ENCODE measurements around the gene NDUFS1. TPM values are rescaled to one million over a fixed set of nuclear protein-coding genes. Genes with fewer than 3 reads are reported as not detected.
"Not testable (repeated sequence)": the region's sequence is repeated elsewhere in the genome, so short reads cannot be mapped to it uniquely, and the experiment has no call there.

NDUFS1 gene
- total and polyA plus RNA-seq, 5 experiments from 2014 or later: 34.3 to 69.9 (median 45.9) TPM

DNA sequence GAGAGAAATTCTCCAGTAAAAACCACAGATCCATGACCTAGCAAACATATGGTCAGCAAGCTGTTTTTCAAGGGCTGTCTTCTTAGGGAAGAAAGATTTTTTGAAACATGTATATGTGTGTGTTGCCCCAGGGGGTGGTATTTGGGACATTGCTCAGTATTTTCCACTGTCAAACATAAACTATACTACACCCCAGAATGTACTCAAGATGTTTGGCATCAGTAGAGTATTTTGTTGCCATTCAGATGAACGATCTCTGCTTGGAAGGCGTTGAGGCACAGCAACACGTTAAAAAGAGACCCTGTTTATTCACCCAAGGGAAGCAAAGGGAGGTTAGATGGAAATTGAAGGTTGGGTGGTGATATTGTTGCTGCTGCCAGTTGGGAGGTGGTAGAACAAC is 30.4 kb upstream of the NDUFS1 start:
- DNase-seq: no peak
- no peaks in the 10 kb centered on the region for H3K9me3 Mint-ChIP-seq
- POLR2A ChIA-PET: no interaction called here
- no peak overlapping the region for H3K4me3 Mint-ChIP-seq
- H3K4me1 Mint-ChIP-seq: no peaks in the 10 kb centered on the region
- no peak overlapping the region for H3K27ac Mint-ChIP-seq
- H3K27me3 Mint-ChIP-seq: peaks cover 4 to 13% (median 9%) of the 10 kb centered on the region in 5 donors
- H3K36me3 Mint-ChIP-seq: no peaks in the 10 kb centered on the region
- no peak for ATAC-seq

DNA sequence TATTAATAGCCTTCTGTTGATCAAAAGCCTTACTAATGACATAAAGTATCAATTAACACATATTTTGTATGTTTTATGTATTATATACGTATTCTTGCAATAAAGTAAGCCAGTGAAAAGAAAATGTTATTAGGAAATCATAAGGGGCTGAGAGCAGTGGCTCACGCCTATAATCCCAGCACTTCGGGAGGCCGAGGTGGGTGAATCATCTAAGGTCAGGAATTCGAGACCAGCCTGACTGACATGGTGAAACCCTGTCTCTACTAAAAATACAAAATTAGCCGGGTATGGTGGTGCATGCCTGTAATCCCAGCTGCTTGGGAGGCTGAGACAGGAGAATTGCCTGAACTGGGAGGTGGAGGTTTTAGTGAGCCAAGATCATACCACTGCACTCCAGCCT is 22.3 kb upstream of the NDUFS1 start:
- H3K27ac Mint-ChIP-seq, H3K4me1 Mint-ChIP-seq, DNase-seq, H3K9me3 Mint-ChIP-seq, H3K4me3 Mint-ChIP-seq, POLR2A ChIA-PET, H3K36me3 Mint-ChIP-seq, ATAC-seq: not testable (repeated sequence)
- H3K27me3 Mint-ChIP-seq: peaks cover 4 to 11% (median 9%) of the 10 kb centered on the region in 5 donors

DNA sequence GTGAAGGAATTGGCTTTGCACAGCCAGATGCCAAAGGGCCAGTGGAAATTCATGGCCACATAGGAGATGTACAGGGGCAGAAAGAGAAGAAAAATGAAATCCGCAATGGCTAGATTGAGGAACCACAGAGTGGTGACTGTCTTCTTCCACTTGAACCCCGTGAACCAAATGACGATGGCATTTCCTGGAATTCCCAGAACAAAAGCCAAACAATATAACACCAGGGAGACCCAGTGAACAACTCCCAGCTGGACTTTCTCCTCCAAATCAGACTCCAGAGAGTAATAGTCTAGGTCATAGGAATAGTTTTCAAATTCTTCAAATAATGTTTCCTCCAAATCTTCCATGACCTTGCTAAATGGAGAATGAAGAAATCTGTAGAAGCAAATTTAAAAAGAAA is 17.7 kb upstream of the NDUFS1 start:
- H3K27ac Mint-ChIP-seq: no peak overlapping the region
- H3K36me3 Mint-ChIP-seq: no peaks in the 10 kb centered on the region
- no peak for DNase-seq
- POLR2A ChIA-PET: no interaction called here
- H3K27me3 Mint-ChIP-seq: peaks cover under 1 to 11% (median 8%) of the 10 kb centered on the region in 5 donors
- no peaks in the 10 kb centered on the region for H3K9me3 Mint-ChIP-seq
- no peak for ATAC-seq
- peaks cover 0 to 2% (median 0%) of the 10 kb centered on the region in 4 donors for H3K4me1 Mint-ChIP-seq
- H3K4me3 Mint-ChIP-seq: no peak overlapping the region

DNA sequence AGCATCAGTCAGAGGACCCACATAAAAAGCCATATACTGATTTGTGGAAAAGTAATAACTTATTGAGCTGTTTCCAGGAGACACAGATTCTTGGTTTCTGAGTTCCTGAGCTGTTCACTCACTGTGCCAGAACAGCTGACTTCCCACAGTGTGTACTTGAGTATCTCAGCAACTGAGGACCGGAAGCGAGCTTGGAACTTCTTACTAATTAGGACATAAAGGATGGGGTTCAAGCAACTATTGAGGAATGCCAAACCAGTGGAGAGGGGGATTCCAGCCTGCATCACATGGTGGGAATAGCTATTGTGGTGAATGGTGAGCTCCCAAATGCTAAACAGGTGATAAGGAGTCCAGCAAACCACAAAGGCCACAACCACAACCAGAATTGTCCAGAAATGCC is 16.9 kb upstream of the NDUFS1 start:
- DNase-seq (no peak), ATAC-seq (no peak)
- Mint-ChIP-seq H3K36me3 (no peaks in the 10 kb centered on the region), H3K27ac (no peak overlapping the region), H3K9me3 (no peaks in the 10 kb centered on the region), H3K27me3 (peaks cover 0 to 11% (median 5%) of the 10 kb centered on the region in 5 donors), H3K4me3 (no peak overlapping the region), H3K4me1 (peaks cover 0 to 2% (median 0%) of the 10 kb centered on the region in 4 donors)
- POLR2A ChIA-PET: no interaction called here

DNA sequence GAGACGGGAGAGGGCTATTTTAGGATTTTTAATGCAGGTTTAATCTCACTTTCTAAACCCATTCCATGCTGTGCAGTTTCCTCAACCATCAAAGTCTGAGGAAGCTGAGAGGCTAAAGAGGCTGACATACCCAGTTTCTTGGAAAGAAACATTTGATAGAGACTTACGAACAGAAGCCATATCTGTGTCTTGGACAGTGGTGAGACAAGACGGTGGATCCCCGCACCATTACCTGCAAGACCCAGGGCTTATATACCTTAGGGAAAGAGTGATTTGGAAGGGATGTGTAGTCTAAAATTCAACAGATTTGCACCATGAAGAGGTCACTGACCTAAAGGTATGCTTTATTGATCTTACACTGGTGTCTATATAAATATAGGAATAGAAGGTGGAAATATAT is 13.9 kb upstream of the NDUFS1 start:
- H3K36me3 Mint-ChIP-seq: peaks cover 0 to 9% (median 0%) of the 10 kb centered on the region in 3 donors
- peaks cover 0 to 2% (median 0%) of the 10 kb centered on the region in 4 donors for H3K4me1 Mint-ChIP-seq
- H3K9me3 Mint-ChIP-seq: no peaks in the 10 kb centered on the region
- peaks cover 0 to 11% (median 1%) of the 10 kb centered on the region in 5 donors for H3K27me3 Mint-ChIP-seq
- H3K27ac Mint-ChIP-seq: no peak overlapping the region
- POLR2A ChIA-PET: no interaction called here
- ATAC-seq (no peak), DNase-seq (no peak)
- H3K4me3 Mint-ChIP-seq: no peak overlapping the region

DNA sequence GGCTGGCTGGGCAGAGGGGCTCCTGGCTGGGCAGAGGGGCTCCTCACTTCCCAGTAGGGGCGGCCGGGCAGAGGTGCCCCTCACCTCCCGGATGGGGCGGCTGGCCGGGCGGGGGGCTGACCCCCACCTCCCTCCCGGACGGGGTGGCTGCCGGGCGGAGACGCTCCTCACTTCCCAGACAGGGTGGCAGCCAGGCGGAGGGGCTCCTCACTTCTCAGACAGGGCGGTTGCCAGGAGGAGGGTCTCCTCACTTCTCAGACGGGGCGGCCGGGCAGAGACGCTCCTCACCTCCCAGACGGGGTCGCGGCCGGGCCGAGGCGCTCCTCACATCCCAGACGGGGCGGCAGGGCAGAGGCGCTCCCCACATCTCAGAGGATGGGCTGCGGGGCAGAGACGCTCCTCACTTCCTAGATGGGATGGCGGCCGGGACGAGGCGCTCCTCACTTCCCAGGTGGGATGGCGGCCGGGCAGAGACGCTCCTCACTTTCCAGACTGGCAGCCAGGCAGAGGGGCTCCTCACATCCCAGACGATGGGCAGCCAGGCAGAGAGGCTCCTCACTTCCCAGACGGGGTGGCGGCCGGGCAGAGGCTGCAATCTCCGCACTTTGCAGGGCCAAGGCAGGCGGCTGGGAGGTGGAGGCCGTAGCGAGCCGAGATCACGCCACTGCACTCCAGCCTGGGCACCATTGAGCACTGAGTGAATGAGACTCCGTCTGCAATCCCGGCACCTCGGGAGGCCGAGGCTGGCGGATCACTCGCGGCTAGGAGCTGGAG is 12.6 kb upstream of the NDUFS1 start:
- peaks cover 0 to 10% (median 1%) of the 10 kb centered on the region in 5 donors for H3K27me3 Mint-ChIP-seq
- ATAC-seq, H3K4me1 Mint-ChIP-seq, H3K9me3 Mint-ChIP-seq, H3K36me3 Mint-ChIP-seq, POLR2A ChIA-PET, H3K27ac Mint-ChIP-seq, H3K4me3 Mint-ChIP-seq, DNase-seq: not testable (repeated sequence)

DNA sequence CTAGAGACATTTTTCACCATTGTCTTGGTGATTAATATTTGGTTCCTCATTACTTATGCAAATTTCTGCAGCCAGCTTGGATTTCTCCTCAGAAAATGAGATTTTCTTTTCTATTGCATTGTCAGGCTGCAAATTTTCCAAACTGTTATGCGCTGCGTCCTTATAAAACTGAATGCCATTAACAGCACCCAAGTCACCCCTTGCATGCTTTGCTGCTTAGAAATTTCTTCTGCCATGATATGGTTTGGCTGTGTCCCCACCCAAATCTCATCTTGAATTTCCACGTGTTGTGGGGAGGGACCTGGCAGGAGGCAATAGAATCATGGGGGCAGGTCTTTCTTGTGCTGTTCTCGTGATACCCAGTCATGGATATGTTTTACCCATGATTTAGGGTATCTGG is 9.0 kb upstream of the NDUFS1 start:
- H3K4me3 Mint-ChIP-seq, DNase-seq, H3K27ac Mint-ChIP-seq, POLR2A ChIA-PET, ATAC-seq, H3K27me3 Mint-ChIP-seq, H3K4me1 Mint-ChIP-seq, H3K9me3 Mint-ChIP-seq: not testable (repeated sequence)
- H3K36me3 Mint-ChIP-seq: peaks cover 8 to 20% (median 9%) of the 10 kb centered on the region in 3 donors

DNA sequence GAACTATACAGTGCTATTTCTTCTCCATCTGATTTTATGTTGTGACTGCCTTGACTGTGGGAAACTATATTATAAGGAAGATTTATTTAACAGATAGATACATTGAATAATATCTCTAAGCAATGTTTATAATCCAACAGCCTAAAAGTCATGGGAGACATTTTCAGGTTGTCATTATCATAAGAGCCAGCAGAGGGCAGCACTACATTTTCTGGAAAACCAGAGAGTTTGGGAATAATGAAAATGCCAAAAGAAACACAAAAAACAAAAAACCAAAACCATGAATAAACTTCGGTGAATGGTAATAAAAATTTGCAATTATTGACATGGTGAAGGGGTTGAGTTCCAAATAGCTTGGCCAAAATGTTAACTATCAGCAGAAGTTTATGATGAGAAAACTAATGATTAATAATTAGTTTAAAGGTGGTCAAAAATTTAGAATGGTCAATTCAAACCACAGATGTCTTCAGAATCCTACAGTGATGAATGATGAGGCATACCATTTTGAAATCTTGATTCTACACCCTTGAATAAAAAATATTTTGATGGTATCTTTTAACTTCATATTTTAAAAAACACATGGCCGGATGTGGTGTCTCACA is 5.1 kb upstream of the NDUFS1 start:
- ATAC-seq (no peak), DNase-seq (peak in 6 of 10 donors; percentile 7 to 49 (median 34))
- Mint-ChIP-seq H3K9me3 (no peaks in the 10 kb centered on the region), H3K27me3 (no peaks in the 10 kb centered on the region), H3K4me3 (no peak overlapping the region), H3K4me1 (peaks cover 18 to 42% (median 38%) of the 10 kb centered on the region in 4 donors), H3K27ac (peak overlapping the region in 1 of 10 donors; percentile 43), H3K36me3 (peaks cover 4 to 50% (median 22%) of the 10 kb centered on the region in 3 donors)
- POLR2A ChIA-PET: no interaction called here

DNA sequence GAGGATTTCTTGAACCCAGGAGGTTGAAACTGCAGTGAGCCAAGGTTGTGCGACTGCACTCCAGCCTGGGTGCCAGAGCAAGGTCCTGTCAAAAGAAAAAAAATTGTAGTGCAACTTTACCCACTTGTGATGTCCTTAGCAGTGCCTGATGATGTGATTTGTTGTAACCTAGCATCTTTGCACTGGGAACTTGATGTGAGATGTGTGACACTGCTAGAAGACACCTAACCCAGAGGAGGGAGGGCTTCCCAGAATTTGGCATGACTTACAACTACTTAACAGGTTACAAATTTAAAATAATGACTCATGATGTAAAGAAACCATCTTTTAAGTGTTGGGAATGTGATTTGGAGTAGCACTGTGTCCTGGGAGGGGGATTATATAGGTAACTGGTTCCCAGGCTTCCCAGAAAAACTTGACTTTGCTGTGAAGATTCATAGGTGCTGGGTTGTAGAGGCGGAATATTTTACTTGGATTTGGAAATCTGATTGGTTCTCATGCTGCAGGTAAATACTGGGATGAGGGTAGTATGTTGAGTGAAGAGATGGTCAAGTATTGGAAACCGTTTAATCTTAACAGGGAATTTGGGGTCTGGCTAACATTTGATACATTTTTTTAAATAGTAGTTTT is 4.1 kb upstream of the NDUFS1 start:
- POLR2A ChIA-PET: no interaction called here
- ATAC-seq (no peak), DNase-seq (no peak)
- peaks cover 4 to 50% (median 22%) of the 10 kb centered on the region in 3 donors for H3K36me3 Mint-ChIP-seq
- H3K4me1 Mint-ChIP-seq: peaks cover 19 to 49% (median 46%) of the 10 kb centered on the region in 4 donors
- H3K4me3 Mint-ChIP-seq: peak overlapping the region in 2 of 10 donors; percentile 22 to 50
- H3K9me3 Mint-ChIP-seq: no peaks in the 10 kb centered on the region
- peak overlapping the region in 8 of 10 donors; percentile 14 to 76 (median 66) for H3K27ac Mint-ChIP-seq
- H3K27me3 Mint-ChIP-seq: no peaks in the 10 kb centered on the region

DNA sequence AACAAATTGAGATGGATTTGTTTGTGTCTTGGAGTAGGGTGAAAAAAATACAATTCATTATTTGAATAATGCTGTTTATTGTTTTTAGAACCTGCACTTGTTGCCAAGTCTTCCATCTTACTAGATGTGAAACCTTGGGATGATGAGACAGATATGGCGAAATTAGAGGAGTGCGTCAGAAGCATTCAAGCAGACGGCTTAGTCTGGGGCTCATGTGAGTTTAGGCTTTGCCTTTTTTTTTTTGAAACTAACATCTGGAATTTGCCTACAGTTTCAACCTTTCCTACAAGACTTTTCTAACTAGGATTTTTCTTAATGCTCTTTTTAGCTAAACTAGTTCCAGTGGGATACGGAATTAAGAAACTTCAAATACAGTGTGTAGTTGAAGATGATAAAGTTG is 3.2 kb upstream of the NDUFS1 start:
- Mint-ChIP-seq H3K36me3 (peaks cover 4 to 48% (median 21%) of the 10 kb centered on the region in 3 donors), H3K4me3 (peak overlapping the region in 3 of 10 donors; percentile 5 to 33 (median 24)), H3K27ac (peak overlapping the region in 8 of 10 donors; percentile 14 to 99 (median 56)), H3K4me1 (peaks cover 22 to 57% (median 55%) of the 10 kb centered on the region in 4 donors)
- H3K27me3 Mint-ChIP-seq, ATAC-seq, POLR2A ChIA-PET, H3K9me3 Mint-ChIP-seq, DNase-seq: not testable (repeated sequence)

DNA sequence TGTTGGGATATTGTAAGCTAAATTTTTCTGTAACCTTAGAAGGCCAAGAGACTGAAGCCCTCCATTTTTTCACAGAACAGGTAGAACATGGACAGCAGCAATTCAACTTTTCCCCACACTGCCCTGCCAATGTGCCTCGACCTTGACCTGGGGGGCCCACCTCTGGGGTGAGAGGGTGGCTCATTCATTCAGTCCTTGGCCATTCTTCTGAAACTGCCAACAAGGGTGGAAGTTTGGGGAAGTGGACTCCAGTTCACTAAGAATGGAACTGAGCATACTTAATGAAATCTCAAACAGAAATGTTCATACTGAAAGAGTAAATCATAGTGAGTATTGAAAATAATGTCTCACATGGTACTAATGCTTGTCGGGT is 1.5 kb upstream of the NDUFS1 start:
- peaks cover 4 to 41% (median 18%) of the 10 kb centered on the region in 3 donors for H3K36me3 Mint-ChIP-seq
- POLR2A ChIA-PET: interaction anchor here (1.9 kb wide), 1 partner anchor 75 kb away, joined by 26 read pairs; the partner anchor contains the start of gene INO80D
- H3K27ac Mint-ChIP-seq: peak overlapping the region; percentile 35 to 100 (median 98)
- H3K27me3 Mint-ChIP-seq: no peaks in the 10 kb centered on the region
- peak overlapping the region; percentile 97 to 100 (median 99) for H3K4me3 Mint-ChIP-seq
- ATAC-seq (no peak), DNase-seq (no peak)
- H3K4me1 Mint-ChIP-seq: peaks cover 22 to 66% (median 64%) of the 10 kb centered on the region in 4 donors
- H3K9me3 Mint-ChIP-seq: no peaks in the 10 kb centered on the region

DNA sequence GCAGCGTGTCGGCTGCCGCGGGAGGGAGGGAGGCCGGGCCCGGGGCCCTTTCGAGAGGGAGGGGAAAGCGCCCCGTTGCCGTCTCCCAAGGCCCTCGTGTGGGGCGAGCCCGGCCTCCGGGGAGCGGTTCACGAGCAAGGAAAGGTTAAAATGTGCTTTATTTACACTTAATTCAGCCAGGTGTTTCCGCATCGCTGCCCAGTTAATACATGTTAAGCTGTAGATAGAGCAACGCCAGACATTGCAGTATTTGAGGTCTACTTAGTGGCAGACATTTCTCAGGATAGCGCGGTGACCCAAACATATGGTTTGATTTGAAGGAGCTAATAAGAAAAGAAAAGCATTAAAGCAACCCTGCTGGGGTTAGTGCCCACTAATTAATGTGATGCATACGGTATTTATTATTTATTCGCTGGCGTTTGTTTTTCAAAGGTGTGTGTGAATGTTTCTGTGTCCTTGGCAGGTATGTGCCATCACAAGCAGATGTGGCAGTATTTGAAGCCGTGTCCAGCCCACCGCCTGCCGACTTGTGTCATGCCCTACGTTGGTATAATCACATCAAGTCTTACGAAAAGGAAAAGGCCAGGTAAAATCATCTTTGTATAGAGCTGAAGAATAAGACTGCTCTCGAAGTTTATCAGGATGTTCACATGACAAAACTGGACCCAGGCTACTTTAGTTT is 1.0 kb upstream of the NDUFS1 start:
- Mint-ChIP-seq H3K4me3 (peak overlapping the region; percentile 97 to 100 (median 99)), H3K9me3 (no peaks in the 10 kb centered on the region), H3K36me3 (peaks cover 4 to 40% (median 18%) of the 10 kb centered on the region in 3 donors), H3K27ac (peak overlapping the region; percentile 90 to 100 (median 98)), H3K27me3 (no peaks in the 10 kb centered on the region), H3K4me1 (peaks cover 22 to 68% (median 66%) of the 10 kb centered on the region in 4 donors)
- ATAC-seq: peak; percentile 54 to 61
- POLR2A ChIA-PET: interaction anchor here (1.0 to 1.9 kb wide), 4 partner anchors 37 to 1370 kb away, joined by 3 to 26 read pairs (median 5); partner anchors contain the start of genes CREB1 and INO80D
- DNase-seq: peak in 2 of 10 donors; percentile 2 to 60
